Measurements from ENCODE around the gene CNGB1.
"Not testable (repeated sequence)": the region's sequence is repeated elsewhere in the genome, so short reads cannot be mapped to it uniquely, and the experiment has no call there.

The CNGB1 gene

GRCh38 chr16:57925310-57925709 is 45.6 kb downstream of the CNGB1 start:
- DNase-seq = no peak

GRCh38 chr16:57924514-57924913 is 46.4 kb downstream of the CNGB1 start:
- DNase-seq = peak in 1 of 5 experiments; percentile 57

- no peak for DNase-seq
These were observed 47.1 kb downstream of the CNGB1 start for GRCh38 chr16:57923841-57924240.

GRCh38 chr16:57923418-57923817 is 47.5 kb downstream of the CNGB1 start:
- no peak for DNase-seq

- no peak for DNase-seq
These were observed 50.1 kb downstream of the CNGB1 start for GRCh38 chr16:57920880-57921229.

GRCh38 chr16:57920215-57920879 is 50.6 kb downstream of the CNGB1 start:
- no peak for DNase-seq

GRCh38 chr16:57918994-57919393 is 51.9 kb downstream of the CNGB1 start:
- no peak for DNase-seq

- no peak for DNase-seq
These were observed 52.5 kb downstream of the CNGB1 start for GRCh38 chr16:57918444-57918843.

GRCh38 chr16:57917929-57918328 is 53.0 kb downstream of the CNGB1 start:
- DNase-seq = not testable (repeated sequence)

- not testable (repeated sequence) for DNase-seq
These were observed 53.4 kb downstream of the CNGB1 start for GRCh38 chr16:57917489-57917888.

- DNase-seq = no peak
These were observed 54.0 kb downstream of the CNGB1 start for GRCh38 chr16:57916735-57917438.

- DNase-seq = no peak
These were observed 55.0 kb downstream of the CNGB1 start for GRCh38 chr16:57915811-57916488.

- no peak for DNase-seq
These were observed 55.7 kb downstream of the CNGB1 start for GRCh38 chr16:57915267-57915666.

GRCh38 chr16:57914244-57915173 is 56.4 kb downstream of the CNGB1 start:
- no peak for DNase-seq

GRCh38 chr16:57912529-57913260 is 58.2 kb downstream of the CNGB1 start:
- DNase-seq = no peak

GRCh38 chr16:57911743-57912142 is 59.2 kb downstream of the CNGB1 start:
- no peak for DNase-seq

- no peak for DNase-seq
These were observed 60.2 kb downstream of the CNGB1 start for GRCh38 chr16:57910696-57911095.

- no peak for DNase-seq
These were observed 62.4 kb downstream of the CNGB1 start for GRCh38 chr16:57908409-57908987.

GRCh38 chr16:57906382-57907316 is 64.3 kb downstream of the CNGB1 start:
- peak in 1 of 5 experiments; percentile 19 for DNase-seq

GRCh38 chr16:57904101-57904500 is 66.8 kb downstream of the CNGB1 start:
- DNase-seq = no peak

- no peak for DNase-seq
These were observed 67.3 kb downstream of the CNGB1 start for GRCh38 chr16:57903656-57904055.
